SHP77 treated with DMSO at 0.1 percent for 48 hours (cell line): ENCODE results near the gene TUBGCP3.

Source experiments
- DNase-seq: peaks from one replicate; lab custom pipeline; 2025; lab: John Stamatoyannopoulos, UW

The TUBGCP3 gene

GRCh38 chr13:112441226-112441625 is 146.7 kb downstream of the TUBGCP3 start:
- DNase-seq, result no peak

GRCh38 chr13:112438515-112438914 is 149.4 kb downstream of the TUBGCP3 start:
- DNase-seq, result no peak

- DNase-seq, result no peak
These were observed 149.9 kb downstream of the TUBGCP3 start for GRCh38 chr13:112438094-112438493.

GRCh38 chr13:112435973-112436372 is 152.0 kb downstream of the TUBGCP3 start:
- no peak for DNase-seq
